Upper lobe of left lung (tissue), 4 donors: ENCODE measurements around the gene EPB41L1.

Experiments used
- CTCF ChIP-seq, 6 experiments: fragments of 450-650 bp in 4 of 6; fragments of 200-600 bp in 2 of 6; sonication (generic) in 2 of 6; IDR thresholded peaks; one replicate each; pipeline ENCODE4 v1.5.1; 2016 to 2019; ENCODE audit warnings: antibody characterized with exemption in 6 of 6
- POLR2A ChIP-seq, 4 donors: fragments of 450-650 bp; IDR thresholded peaks; one replicate each; pipeline ENCODE4 v1.5.1; 2016 to 2017; ENCODE audit warnings: antibody characterized with exemption in 4 of 4, mild to moderate bottlenecking in 2 of 4
- POLR2AphosphoS5 ChIP-seq, 2 donors: sonication (generic); formaldehyde crosslinking; IDR thresholded peaks; one replicate each; pipeline ENCODE4 v1.5.1; 2017; ENCODE audit warnings: antibody characterized with exemption in 2 of 2

- TF ChIP-seq POLR2AphosphoS5 (IDR thresholded peaks at IDR 0.05) = no peak
- no peak for TF ChIP-seq CTCF (IDR thresholded peaks at IDR 0.05)
- no peak for TF ChIP-seq POLR2A (IDR thresholded peaks at IDR 0.05)
These were observed 107.0 kb downstream of the EPB41L1 start for GRCh38 chr20:36261389-36262105.
